HG02938 (cell line): Measurements from ENCODE around the gene PGLYRP1.

Source experiments
- ATAC-seq: cut with Tn5 transposase; IDR thresholded peaks from one replicate; pipeline ENCODE4 v1.9.1; 2021; ENCODE audit warnings: mild to moderate bottlenecking, moderate library complexity; ENCODE audit not compliant: unreplicated experiment

The PGLYRP1 gene

DNA sequence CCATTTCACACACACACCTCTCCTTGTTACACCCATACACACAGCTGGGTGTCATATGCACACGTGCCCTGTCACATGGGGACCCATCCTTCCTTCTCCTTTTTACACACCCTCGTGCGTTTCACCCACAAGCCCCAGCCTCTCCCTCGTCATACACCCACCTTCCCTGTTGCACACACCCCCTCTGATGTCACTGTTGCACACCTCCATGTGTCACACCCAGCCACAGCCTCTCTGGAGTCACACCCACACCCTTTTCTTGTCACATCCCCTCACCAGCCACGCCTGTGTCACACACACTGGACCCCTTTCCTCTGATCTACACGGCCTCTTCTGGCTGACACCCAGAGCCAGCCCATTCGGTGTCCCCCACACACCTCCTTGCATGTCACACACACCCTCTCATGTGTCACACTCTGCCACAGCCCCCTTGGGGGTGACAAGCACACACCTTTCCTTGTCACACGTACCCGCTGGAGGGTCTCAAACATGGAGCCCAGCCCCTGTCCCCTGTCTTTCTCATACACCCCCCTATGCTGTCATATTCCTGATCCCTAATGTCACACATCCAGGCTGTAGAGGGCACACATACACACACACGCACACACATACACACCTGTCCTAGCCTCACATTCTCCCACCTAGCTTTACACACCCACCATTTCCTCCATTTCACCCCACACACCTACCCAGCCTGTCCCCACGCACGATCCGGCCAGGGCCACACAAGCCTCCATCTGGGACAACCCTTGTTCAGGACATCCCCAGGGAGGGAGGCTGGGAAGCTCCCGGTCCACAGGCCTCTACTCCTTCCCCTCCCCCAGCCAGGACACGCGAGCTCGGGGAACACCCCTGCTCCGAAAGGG, 50.5 kb downstream of the PGLYRP1 start:
- ATAC-seq: no peak

DNA sequence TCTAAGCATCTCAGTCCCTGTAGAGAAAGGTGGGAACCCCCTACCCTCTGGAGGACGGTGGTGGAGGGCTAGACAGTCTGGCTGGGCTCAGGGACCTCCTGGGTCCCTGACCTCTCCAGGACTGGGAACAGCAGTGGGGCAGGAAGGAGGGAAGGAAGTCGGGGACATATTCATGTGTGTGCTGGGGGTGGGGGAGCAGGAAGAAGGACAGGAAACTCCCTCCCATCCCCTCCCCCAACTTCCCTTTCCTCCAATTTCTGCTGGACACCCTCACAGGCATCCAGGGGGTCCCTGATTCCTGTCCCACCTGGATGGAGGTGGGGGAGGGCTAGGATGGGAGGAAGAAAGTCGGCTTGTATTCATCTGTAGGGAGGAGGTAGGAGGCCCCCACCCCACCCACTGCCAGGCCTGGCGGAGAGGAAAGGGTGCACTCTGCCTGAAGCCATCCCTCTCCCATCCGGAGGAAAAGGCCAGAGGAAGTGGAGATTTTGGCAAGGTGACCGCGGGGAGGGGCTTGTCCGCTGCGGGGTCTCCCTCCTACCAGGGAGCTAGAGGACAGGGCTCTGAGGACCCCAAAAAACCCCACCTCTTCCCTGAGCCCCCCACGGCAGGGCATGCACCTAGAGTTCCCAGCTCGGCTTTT, 51.5 kb downstream of the PGLYRP1 start:
- no peak for ATAC-seq

DNA sequence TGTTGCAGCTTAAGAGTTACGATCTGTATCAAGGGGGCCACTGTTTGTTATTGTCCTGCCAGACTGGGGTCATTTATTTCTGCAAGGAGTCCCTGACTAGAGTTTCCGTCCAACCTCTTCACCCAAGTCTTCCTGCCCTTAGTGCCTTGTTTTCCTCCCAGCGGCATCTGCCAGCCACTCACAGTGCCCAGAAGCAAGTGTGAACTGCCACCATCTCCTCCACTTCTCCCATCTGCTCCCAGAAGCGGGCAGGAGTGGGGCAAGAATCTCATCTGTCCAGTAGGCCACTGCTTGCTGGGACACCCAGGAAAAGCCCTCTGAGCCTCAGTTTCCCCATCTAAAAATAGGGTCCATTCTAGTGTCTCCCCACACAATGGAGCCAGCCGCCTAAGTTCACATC, 53.2 kb downstream of the PGLYRP1 start:
- ATAC-seq: no peak
